Measurements from ENCODE around the gene SULT2B1. TPM values are rescaled to one million over a fixed set of nuclear protein-coding genes. Genes with fewer than 3 reads are reported as not detected.

Gene SULT2B1
- total and polyA plus RNA-seq, 4 donors: 0.14 to 0.24 TPM; not detected in 2

DNA sequence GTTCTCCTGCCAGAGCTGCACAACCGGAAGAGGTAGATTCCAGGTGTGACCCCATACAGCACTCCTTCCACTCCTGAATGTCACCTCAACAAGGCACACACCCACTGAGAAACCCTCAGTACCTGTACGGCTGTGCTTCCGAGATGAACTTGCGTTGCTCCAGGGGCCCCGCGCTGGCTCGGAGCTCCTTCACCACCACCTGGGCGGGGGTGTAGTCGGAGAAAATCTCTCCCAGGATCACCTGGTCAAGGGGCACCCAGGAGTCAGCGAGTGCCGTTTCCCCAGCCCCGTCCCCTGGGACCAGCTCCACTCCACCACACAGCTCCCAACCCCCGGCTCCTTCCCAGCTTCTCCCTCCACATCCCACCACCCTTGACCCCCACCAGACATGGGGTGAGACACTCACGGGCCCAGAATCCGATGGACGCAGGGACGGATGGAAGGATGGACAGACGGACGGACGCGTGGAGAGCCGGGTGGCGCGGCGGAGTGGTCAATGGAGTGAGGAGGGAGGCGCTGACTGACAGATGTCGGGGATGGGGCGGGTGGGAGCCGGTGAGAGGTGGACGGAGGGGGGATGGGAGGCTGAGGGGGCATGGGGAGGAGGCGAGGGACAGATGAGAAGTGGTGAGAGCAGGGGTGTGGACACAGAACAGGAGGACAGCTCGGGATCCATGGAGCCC, 43.1 kb upstream of the SULT2B1 start:
- DNase-seq (ENCODE audit: low spot score): no peak
- WGBS: 79% methylated on average over 32 of the region's 32 CpGs
- no peak overlapping the region for H3K27ac ChIP-seq (ENCODE audit: low read depth in 1 of 2, low read length in 2 of 2)
- H3K9me3 ChIP-seq (ENCODE audit: control insufficient read depth in 4 of 4, low read length in 3 of 4): no peaks in the 10 kb centered on the region
- H3K4me3 ChIP-seq (ENCODE audit: low read depth in 1 of 3, low read length in 3 of 3): no peak overlapping the region
- peaks cover 0 to 9% (median 1%) of the 10 kb centered on the region in 4 donors for H3K4me1 ChIP-seq (ENCODE audit: control insufficient read depth in 4 of 4, insufficient read depth in 4 of 4, low read length in 3 of 4)
- peaks cover 0 to 8% (median 2%) of the 10 kb centered on the region in 4 donors for H3K27me3 ChIP-seq (ENCODE audit: control insufficient read depth in 4 of 4, insufficient read depth in 4 of 4, low read length in 3 of 4)
- TF ChIP-seq TAF1 (conservative IDR thresholded peaks at IDR 0.05) (no peak), HNF4G (IDR thresholded peaks at IDR 0.05) (no peak), EGR1 (IDR thresholded peaks at IDR 0.05; ENCODE audit: low read depth in 2 of 2) (no peak), JUND (IDR thresholded peaks at IDR 0.05) (no peak), HNF4A (conservative IDR thresholded peaks at IDR 0.05) (no peak), FOXA1 (IDR thresholded peaks at IDR 0.05) (no peak), RAD21 (IDR thresholded peaks at IDR 0.05) (no peak)
- TF ChIP-seq, protein P1, sequence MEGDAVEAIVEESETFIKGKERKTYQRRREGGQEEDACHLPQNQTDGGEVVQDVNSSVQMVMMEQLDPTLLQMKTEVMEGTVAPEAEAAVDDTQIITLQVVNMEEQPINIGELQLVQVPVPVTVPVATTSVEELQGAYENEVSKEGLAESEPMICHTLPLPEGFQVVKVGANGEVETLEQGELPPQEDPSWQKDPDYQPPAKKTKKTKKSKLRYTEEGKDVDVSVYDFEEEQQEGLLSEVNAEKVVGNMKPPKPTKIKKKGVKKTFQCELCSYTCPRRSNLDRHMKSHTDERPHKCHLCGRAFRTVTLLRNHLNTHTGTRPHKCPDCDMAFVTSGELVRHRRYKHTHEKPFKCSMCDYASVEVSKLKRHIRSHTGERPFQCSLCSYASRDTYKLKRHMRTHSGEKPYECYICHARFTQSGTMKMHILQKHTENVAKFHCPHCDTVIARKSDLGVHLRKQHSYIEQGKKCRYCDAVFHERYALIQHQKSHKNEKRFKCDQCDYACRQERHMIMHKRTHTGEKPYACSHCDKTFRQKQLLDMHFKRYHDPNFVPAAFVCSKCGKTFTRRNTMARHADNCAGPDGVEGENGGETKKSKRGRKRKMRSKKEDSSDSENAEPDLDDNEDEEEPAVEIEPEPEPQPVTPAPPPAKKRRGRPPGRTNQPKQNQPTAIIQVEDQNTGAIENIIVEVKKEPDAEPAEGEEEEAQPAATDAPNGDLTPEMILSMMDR (IDR thresholded peaks at IDR 0.05; ENCODE audit: low read depth, low read length, missing input control): no peak
- TF ChIP-seq, protein P2, sequence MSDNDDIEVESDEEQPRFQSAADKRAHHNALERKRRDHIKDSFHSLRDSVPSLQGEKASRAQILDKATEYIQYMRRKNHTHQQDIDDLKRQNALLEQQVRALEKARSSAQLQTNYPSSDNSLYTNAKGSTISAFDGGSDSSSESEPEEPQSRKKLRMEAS (IDR thresholded peaks at IDR 0.05): no peak
- TF ChIP-seq, protein P3, sequence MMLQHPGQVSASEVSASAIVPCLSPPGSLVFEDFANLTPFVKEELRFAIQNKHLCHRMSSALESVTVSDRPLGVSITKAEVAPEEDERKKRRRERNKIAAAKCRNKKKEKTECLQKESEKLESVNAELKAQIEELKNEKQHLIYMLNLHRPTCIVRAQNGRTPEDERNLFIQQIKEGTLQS (IDR thresholded peaks at IDR 0.05): no peak
- no peak overlapping the region for H3K9ac ChIP-seq (ENCODE audit: low read depth in 1 of 2, low read length in 2 of 2)
- H3K36me3 ChIP-seq (ENCODE audit: control insufficient read depth in 4 of 4, insufficient read depth in 3 of 4, low read depth in 1 of 4, low read length in 3 of 4): no peaks in the 10 kb centered on the region

DNA sequence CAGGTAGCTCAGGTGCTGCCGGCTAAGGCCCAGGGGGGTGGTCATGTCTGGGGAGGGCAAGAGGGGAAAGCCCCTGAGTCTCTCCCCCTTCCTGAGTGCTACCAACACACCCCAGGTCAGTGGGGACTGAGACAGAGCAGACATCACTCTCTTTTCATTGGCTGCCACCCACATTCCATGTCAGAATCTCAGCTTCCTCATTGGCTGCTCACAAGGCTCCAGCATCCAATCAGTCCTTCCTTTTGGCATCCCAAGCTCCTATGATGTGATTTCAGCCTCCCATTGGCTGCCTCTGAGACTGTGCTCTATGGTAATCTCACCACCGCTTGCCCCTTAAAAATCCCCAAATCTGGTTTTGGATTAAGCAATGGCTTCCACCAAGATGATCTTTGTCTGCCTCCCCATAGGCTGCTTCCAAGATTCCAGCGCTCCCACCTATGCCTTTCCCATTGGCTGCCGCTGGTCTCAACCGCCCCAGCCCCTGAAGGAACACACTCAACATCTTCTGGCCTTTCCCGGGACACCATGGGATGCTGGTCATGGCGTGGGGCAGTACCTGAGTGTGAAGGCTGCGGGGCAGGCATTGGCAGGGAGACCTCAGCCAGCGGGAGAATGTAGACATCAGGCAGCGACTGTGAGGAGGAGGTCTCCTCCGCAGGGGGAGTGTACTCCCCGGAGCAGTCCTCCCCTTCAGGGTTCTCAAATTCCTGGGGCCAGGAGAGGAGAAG, 42.3 kb upstream of the SULT2B1 start:
- H3K4me3 ChIP-seq (ENCODE audit: low read depth in 1 of 3, low read length in 3 of 3): no peak overlapping the region
- TF ChIP-seq, protein P3 (IDR thresholded peaks at IDR 0.05): no peak
- H3K27ac ChIP-seq (ENCODE audit: low read depth in 1 of 2, low read length in 2 of 2): no peak overlapping the region
- H3K36me3 ChIP-seq (ENCODE audit: control insufficient read depth in 4 of 4, insufficient read depth in 3 of 4, low read depth in 1 of 4, low read length in 3 of 4): no peaks in the 10 kb centered on the region
- WGBS: 80% methylated on average over 12 of the region's 12 CpGs
- H3K27me3 ChIP-seq (ENCODE audit: control insufficient read depth in 4 of 4, insufficient read depth in 4 of 4, low read length in 3 of 4): peaks cover 0 to 8% (median 2%) of the 10 kb centered on the region in 4 donors
- no peak overlapping the region for H3K9ac ChIP-seq (ENCODE audit: low read depth in 1 of 2, low read length in 2 of 2)
- H3K9me3 ChIP-seq (ENCODE audit: control insufficient read depth in 4 of 4, low read length in 3 of 4): no peaks in the 10 kb centered on the region
- no peak for DNase-seq (ENCODE audit: low spot score)
- H3K4me1 ChIP-seq (ENCODE audit: control insufficient read depth in 4 of 4, insufficient read depth in 4 of 4, low read length in 3 of 4): peaks cover 0 to 9% (median 1%) of the 10 kb centered on the region in 4 donors

DNA sequence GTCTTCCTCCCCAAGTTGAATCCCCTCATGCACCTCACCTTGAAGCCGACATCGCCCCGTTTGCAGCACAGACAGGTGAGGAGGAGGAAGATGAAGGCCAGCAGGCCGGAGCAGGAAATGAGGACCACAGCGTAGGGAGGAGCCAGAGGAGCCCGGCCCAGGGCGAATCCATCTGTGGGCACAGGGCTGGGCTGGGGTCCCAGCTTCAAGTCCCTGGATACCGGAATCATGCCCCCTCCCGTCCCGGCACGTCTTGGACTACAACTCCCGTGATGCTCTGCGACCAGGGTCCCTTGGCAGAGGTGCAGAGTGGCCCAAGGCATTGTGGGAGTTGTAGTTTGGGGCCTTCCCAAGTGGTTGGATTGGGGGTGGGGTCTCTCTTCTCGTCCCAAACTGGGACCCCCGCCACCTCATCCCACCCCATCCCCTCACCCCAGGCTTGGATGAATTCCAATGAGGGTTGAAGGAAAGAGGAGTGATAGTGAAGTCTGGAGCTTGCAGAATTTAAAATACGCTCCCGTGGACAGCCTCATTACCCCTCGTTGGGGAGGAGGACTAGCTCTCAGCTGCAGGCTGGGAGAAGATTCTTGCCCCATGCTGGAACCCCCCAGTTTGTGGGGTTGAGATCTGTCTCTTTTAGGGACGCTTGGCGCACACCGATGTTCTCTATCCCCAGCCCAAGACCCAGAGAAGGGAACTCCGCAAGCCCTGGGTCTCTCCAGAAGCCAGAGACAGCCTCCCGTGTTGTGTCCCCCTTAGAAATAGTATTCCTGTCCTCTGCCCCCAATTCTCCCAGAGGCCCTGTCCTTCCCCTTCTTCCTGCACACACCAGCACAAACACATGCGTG, 41.3 kb upstream of the SULT2B1 start:
- no peak overlapping the region for H3K4me3 ChIP-seq (ENCODE audit: low read depth in 1 of 3, low read length in 3 of 3)
- H3K4me1 ChIP-seq (ENCODE audit: control insufficient read depth in 4 of 4, insufficient read depth in 4 of 4, low read length in 3 of 4): peaks cover 0 to 9% (median 1%) of the 10 kb centered on the region in 4 donors
- no peak overlapping the region for H3K27ac ChIP-seq (ENCODE audit: low read depth in 1 of 2, low read length in 2 of 2)
- no peak overlapping the region for H3K9ac ChIP-seq (ENCODE audit: low read depth in 1 of 2, low read length in 2 of 2)
- DNase-seq (ENCODE audit: low spot score): peak; percentile 73
- no peaks in the 10 kb centered on the region for H3K9me3 ChIP-seq (ENCODE audit: control insufficient read depth in 4 of 4, low read length in 3 of 4)
- WGBS: 15% methylated on average over 24 of the region's 24 CpGs
- H3K27me3 ChIP-seq (ENCODE audit: control insufficient read depth in 4 of 4, insufficient read depth in 4 of 4, low read length in 3 of 4): peaks cover 0 to 8% (median 2%) of the 10 kb centered on the region in 4 donors
- TF ChIP-seq, protein P1 (IDR thresholded peaks at IDR 0.05; ENCODE audit: low read depth, low read length, missing input control): no peak
- TF ChIP-seq RAD21 (IDR thresholded peaks at IDR 0.05) (no peak), EGR1 (IDR thresholded peaks at IDR 0.05; ENCODE audit: low read depth in 2 of 2) (no peak), JUND (IDR thresholded peaks at IDR 0.05) (no peak), FOXA1 (IDR thresholded peaks at IDR 0.05) (no peak), YY1 (IDR thresholded peaks at IDR 0.05) (no peak), FOXA2 (IDR thresholded peaks at IDR 0.05) (no peak), TAF1 (conservative IDR thresholded peaks at IDR 0.05) (no peak)
- TF ChIP-seq, protein P4, sequence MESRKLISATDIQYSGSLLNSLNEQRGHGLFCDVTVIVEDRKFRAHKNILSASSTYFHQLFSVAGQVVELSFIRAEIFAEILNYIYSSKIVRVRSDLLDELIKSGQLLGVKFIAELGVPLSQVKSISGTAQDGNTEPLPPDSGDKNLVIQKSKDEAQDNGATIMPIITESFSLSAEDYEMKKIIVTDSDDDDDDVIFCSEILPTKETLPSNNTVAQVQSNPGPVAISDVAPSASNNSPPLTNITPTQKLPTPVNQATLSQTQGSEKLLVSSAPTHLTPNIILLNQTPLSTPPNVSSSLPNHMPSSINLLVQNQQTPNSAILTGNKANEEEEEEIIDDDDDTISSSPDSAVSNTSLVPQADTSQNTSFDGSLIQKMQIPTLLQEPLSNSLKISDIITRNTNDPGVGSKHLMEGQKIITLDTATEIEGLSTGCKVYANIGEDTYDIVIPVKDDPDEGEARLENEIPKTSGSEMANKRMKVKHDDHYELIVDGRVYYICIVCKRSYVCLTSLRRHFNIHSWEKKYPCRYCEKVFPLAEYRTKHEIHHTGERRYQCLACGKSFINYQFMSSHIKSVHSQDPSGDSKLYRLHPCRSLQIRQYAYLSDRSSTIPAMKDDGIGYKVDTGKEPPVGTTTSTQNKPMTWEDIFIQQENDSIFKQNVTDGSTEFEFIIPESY (IDR thresholded peaks at IDR 0.05): no peak
- TF ChIP-seq, protein P2 (IDR thresholded peaks at IDR 0.05): no peak
- H3K36me3 ChIP-seq (ENCODE audit: control insufficient read depth in 4 of 4, insufficient read depth in 3 of 4, low read depth in 1 of 4, low read length in 3 of 4): no peaks in the 10 kb centered on the region

All from liver (tissue), 9 donors.